HG02759 (cell line): ENCODE results near the gene CTPS1.

Experiments
- ATAC-seq: cut with Tn5 transposase; IDR thresholded peaks from one replicate; pipeline ENCODE4 v1.9.1; 2021; ENCODE audit warnings: mild to moderate bottlenecking, moderate library complexity; ENCODE audit not compliant: unreplicated experiment

Gene CTPS1

GRCh38 chr1:40989066-40989465 lies 9.6 kb downstream of the CTPS1 start:
- no peak for ATAC-seq

GRCh38 chr1:40997096-40997495 lies 17.6 kb downstream of the CTPS1 start:
- ATAC-seq = no peak

- no peak for ATAC-seq
Measured at GRCh38 chr1:40998668-40999067, 19.2 kb downstream of the CTPS1 start.

- peak; percentile 5 for ATAC-seq
Measured at GRCh38 chr1:41003127-41003639, 23.7 kb downstream of the CTPS1 start.

GRCh38 chr1:41003640-41004220 lies 24.2 kb downstream of the CTPS1 start:
- ATAC-seq = peak; percentile 99

GRCh38 chr1:41005876-41006275 lies 26.4 kb downstream of the CTPS1 start:
- ATAC-seq = no peak

GRCh38 chr1:41006942-41007865 lies 27.7 kb downstream of the CTPS1 start:
- no peak for ATAC-seq

- no peak for ATAC-seq
Measured at GRCh38 chr1:41009466-41009865, 30.0 kb downstream of the CTPS1 start.

- no peak for ATAC-seq
Measured at GRCh38 chr1:41010345-41010744, 30.8 kb downstream of the CTPS1 start.

- no peak for ATAC-seq
Measured at GRCh38 chr1:41013024-41013423, 33.5 kb downstream of the CTPS1 start.

GRCh38 chr1:41013796-41014195 lies 34.3 kb downstream of the CTPS1 start:
- no peak for ATAC-seq

GRCh38 chr1:41014871-41015270 lies 35.4 kb downstream of the CTPS1 start:
- ATAC-seq = no peak

- no peak for ATAC-seq
Measured at GRCh38 chr1:41015281-41015896, 35.9 kb downstream of the CTPS1 start.

GRCh38 chr1:41015897-41016470 lies 36.5 kb downstream of the CTPS1 start:
- no peak for ATAC-seq

GRCh38 chr1:41017141-41018017 lies 37.9 kb downstream of the CTPS1 start:
- no peak for ATAC-seq

- ATAC-seq = no peak
Measured at GRCh38 chr1:41018018-41018410, 38.5 kb downstream of the CTPS1 start.

- ATAC-seq = no peak
Measured at GRCh38 chr1:41019353-41019745, 39.9 kb downstream of the CTPS1 start.

GRCh38 chr1:41020109-41020576 lies 40.6 kb downstream of the CTPS1 start:
- ATAC-seq = no peak

GRCh38 chr1:41020654-41021053 lies 41.2 kb downstream of the CTPS1 start:
- no peak for ATAC-seq
